ENCODE results near the gene MACROD2. TPM values are rescaled to one million over a fixed set of nuclear protein-coding genes. Genes with fewer than 3 reads are reported as not detected.

MACROD2 gene
- total and polyA plus RNA-seq, 2 of the 4 experiments (the other 2 are of a cell fraction), result not detected

DNA sequence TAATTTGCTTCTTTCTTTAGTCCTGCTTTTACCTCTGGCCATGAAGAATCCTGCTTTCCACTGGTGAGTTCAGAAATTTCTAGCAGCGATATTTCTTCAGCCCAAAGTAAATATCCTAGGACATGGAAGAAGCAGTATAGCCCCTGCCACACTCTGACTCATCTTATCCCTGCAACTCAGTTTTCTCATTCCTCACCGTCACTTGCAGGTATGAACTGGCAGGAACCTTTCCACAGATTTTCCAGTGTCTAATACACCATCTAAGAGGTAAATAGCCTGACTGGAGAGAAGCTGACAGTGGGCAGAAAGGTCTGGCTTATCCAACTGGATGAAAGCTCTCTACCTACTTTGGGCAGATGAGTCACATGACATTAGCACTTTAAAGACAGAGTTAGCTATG, 1158.8 kb downstream of the MACROD2 start:
- H3K27ac ChIP-seq (ENCODE audit: insufficient read depth, low read length), result no peak overlapping the region
- no peaks in the 10 kb centered on the region for H3K36me3 ChIP-seq (ENCODE audit: control insufficient read depth, insufficient read depth, low read length)
- no peak overlapping the region for H2BK120ac ChIP-seq (ENCODE audit: low read depth, low read length)
- H3K23ac ChIP-seq (ENCODE audit: low read depth, low read length), result no peak overlapping the region
- dilution Hi-C loops (cut with HindIII; ENCODE audit: low sequenced_read_pairs, unreplicated experiment), result no loop called here
- H2AK5ac ChIP-seq (ENCODE audit: low read depth, low read length), result no peak overlapping the region
- in situ Hi-C loops (cut with MboI; ENCODE audit: low sequenced_read_pairs), result no loop called here
- POLR2A ChIA-PET (ENCODE audit: unreplicated experiment), result no interaction called here
- DNase-seq (no peak), ATAC-seq (ENCODE audit: low read depth) (no peak)
- H3K4me1 ChIP-seq (ENCODE audit: control insufficient read depth, insufficient read depth, low read length), result no peaks in the 10 kb centered on the region
- no peaks in the 10 kb centered on the region for H4K20me1 ChIP-seq (ENCODE audit: insufficient read depth, low read length)
- no peak for TF ChIP-seq MAFK (IDR thresholded peaks at IDR 0.05; ENCODE audit: low read depth, low read length)
- TF ChIP-seq FOS (IDR thresholded peaks at IDR 0.05; ENCODE audit: low read depth, low read length), result no peak
- no peak for TF ChIP-seq MAZ (IDR thresholded peaks at IDR 0.05; ENCODE audit: borderline replicate concordance, low read depth, low read length)
- no peak for TF ChIP-seq RCOR1 (IDR thresholded peaks at IDR 0.05; ENCODE audit: insufficient replicate concordance, low read length)
- TF ChIP-seq, protein P1, sequence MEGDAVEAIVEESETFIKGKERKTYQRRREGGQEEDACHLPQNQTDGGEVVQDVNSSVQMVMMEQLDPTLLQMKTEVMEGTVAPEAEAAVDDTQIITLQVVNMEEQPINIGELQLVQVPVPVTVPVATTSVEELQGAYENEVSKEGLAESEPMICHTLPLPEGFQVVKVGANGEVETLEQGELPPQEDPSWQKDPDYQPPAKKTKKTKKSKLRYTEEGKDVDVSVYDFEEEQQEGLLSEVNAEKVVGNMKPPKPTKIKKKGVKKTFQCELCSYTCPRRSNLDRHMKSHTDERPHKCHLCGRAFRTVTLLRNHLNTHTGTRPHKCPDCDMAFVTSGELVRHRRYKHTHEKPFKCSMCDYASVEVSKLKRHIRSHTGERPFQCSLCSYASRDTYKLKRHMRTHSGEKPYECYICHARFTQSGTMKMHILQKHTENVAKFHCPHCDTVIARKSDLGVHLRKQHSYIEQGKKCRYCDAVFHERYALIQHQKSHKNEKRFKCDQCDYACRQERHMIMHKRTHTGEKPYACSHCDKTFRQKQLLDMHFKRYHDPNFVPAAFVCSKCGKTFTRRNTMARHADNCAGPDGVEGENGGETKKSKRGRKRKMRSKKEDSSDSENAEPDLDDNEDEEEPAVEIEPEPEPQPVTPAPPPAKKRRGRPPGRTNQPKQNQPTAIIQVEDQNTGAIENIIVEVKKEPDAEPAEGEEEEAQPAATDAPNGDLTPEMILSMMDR (conservative IDR thresholded peaks at IDR 0.05; ENCODE audit: low read depth, low read length), result no peak
- no peak for TF ChIP-seq POLR2A (IDR thresholded peaks at IDR 0.05; ENCODE audit: low read depth, low read length)
- TF ChIP-seq RAD21 (IDR thresholded peaks at IDR 0.05; ENCODE audit: low read length), result no peak
- no peak for TF ChIP-seq SMC3 (IDR thresholded peaks at IDR 0.05; ENCODE audit: low read depth, low read length)
- TF ChIP-seq, protein P2, sequence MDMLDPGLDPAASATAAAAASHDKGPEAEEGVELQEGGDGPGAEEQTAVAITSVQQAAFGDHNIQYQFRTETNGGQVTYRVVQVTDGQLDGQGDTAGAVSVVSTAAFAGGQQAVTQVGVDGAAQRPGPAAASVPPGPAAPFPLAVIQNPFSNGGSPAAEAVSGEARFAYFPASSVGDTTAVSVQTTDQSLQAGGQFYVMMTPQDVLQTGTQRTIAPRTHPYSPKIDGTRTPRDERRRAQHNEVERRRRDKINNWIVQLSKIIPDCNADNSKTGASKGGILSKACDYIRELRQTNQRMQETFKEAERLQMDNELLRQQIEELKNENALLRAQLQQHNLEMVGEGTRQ (IDR thresholded peaks at IDR 0.05; ENCODE audit: low read depth, low read length), result no peak
- TF ChIP-seq CHD1 (IDR thresholded peaks at IDR 0.05; ENCODE audit: low read depth, low read length), result no peak
- TF ChIP-seq ELK1 (IDR thresholded peaks at IDR 0.05; ENCODE audit: borderline replicate concordance, low read depth, low read length), result no peak
- TF ChIP-seq RFX5 (IDR thresholded peaks at IDR 0.05; ENCODE audit: low read depth, low read length), result no peak
- TF ChIP-seq BHLHE40 (IDR thresholded peaks at IDR 0.05; ENCODE audit: low read depth, low read length), result no peak
- TF ChIP-seq NFE2L2 (IDR thresholded peaks at IDR 0.05; ENCODE audit: low read depth, low read length), result no peak
- no peak for TF ChIP-seq CEBPB (IDR thresholded peaks at IDR 0.05; ENCODE audit: low read depth, low read length)
- no peak for TF ChIP-seq MXI1 (IDR thresholded peaks at IDR 0.05; ENCODE audit: borderline replicate concordance, low read depth, low read length)
- no peak overlapping the region for H3K4ac ChIP-seq (ENCODE audit: low read depth, low read length)
- H3K14ac ChIP-seq (replicated peaks; ENCODE audit: low read depth, low read length), result no peak overlapping the region
- no peak overlapping the region for H4K5ac ChIP-seq (ENCODE audit: low read depth, low read length)
- no peaks in the 10 kb centered on the region for H3K9me3 ChIP-seq (ENCODE audit: control insufficient read depth, insufficient read depth, low read length)
- peak overlapping the region; percentile 72 for H2AK9ac ChIP-seq (replicated peaks; ENCODE audit: low read depth, low read length, poor library complexity)
- no TSS peak for BruUV-seq (replicated peaks)
- no peak overlapping the region for H3K9ac ChIP-seq (ENCODE audit: low read depth, low read length)
- H3K18ac ChIP-seq (ENCODE audit: low read depth, low read length), result no peak overlapping the region
- H3K4me3 ChIP-seq (ENCODE audit: insufficient read depth, low read depth, low read length), result no peak overlapping the region
- no peak overlapping the region for H2BK15ac ChIP-seq (ENCODE audit: low read depth, low read length)
- CTCF ChIA-PET, result no interaction called here
- H4K8ac ChIP-seq (ENCODE audit: low read depth in 2 of 2, low read length in 2 of 2), result no peak overlapping the region
- no peak overlapping the region for H4K91ac ChIP-seq (ENCODE audit: insufficient read depth, low read depth, low read length)
- no peaks in the 10 kb centered on the region for H3K9me1 ChIP-seq (ENCODE audit: insufficient read depth, low read length)
- no CpG with 5 or more reads among the region's 2 CpGs for WGBS, 2 experiments (ENCODE audit: extremely low coverage in 2 of 2, insufficient read length in 1 of 2)
- no peak overlapping the region for H2BK5ac ChIP-seq (ENCODE audit: low read depth, low read length, poor library complexity, severe bottlenecking)
- H3K79me1 ChIP-seq (ENCODE audit: low read depth in 1 of 2, low read length in 2 of 2), result no peaks in the 10 kb centered on the region
- H3K56ac ChIP-seq (ENCODE audit: extremely low read depth, insufficient read depth, low read length), result no peak overlapping the region
- intact Hi-C loops (cut with micrococcal nuclease), result no loop called here
- no peak overlapping the region for H2BK20ac ChIP-seq (ENCODE audit: low read depth, low read length)
- H3K4me2 ChIP-seq (ENCODE audit: low read depth, low read length), result no peak overlapping the region
- no peaks in the 10 kb centered on the region for H3K27me3 ChIP-seq (ENCODE audit: control insufficient read depth, insufficient read depth, low read length)
- H2AFZ ChIP-seq (replicated peaks; ENCODE audit: low read length, poor library complexity), result no peak overlapping the region

Data from IMR-90 (cell line).